ENCODE measurements around the gene SRPRB. TPM values are rescaled to one million over a fixed set of nuclear protein-coding genes. Genes with fewer than 3 reads are reported as not detected.

SRPRB gene
- total RNA-seq, 1 experiment from 2014 or later = 54.8 TPM

- no peak overlapping the region; the same call in 1 of the 2 replicates for H3K14ac ChIP-seq (ENCODE audit: insufficient read depth, low read length)
- Mint-ChIP-seq H3K27ac (peak overlapping the region in 2 of 3 experiments; percentile 57 to 67; a peak in 1 of 7 replicates), H3K4me1 (peaks cover 0 to 7% of the 10 kb centered on the region in 2 experiments; a peak in 1 of 4 replicates), H3K36me3 (ENCODE audit: insufficient read depth in 1 of 3, low read depth in 3 of 3) (0 out of 7 replicates have a peak, but pooled peaks cover 0 to 1% (median 0%) of the 10 kb centered on the region in 3 experiments), H3K4me3 (no peak overlapping the region), H3K27me3 (ENCODE audit: low read depth) (no peaks in the 10 kb centered on the region), H3K9me3 (no peaks in the 10 kb centered on the region)
- H4K20me1 ChIP-seq (ENCODE audit: control insufficient read depth, insufficient read depth, insufficient read length) = no peaks in the 10 kb centered on the region
- H2BK20ac ChIP-seq (ENCODE audit: low read depth, low read length, poor library complexity, severe bottlenecking) = no peak overlapping the region
- no peak overlapping the region for H3K56ac ChIP-seq (ENCODE audit: insufficient read length, low read depth, low read length)
- H4K91ac ChIP-seq (ENCODE audit: insufficient read length, low read depth, low read length) = no peak overlapping the region
- H3K27ac ChIP-seq (ENCODE audit: insufficient read length, low read depth, low read length) = no peak overlapping the region
- no peak overlapping the region for H4K8ac ChIP-seq (replicated peaks; ENCODE audit: insufficient read length, low read depth, low read length)
- H3T11ph ChIP-seq (ENCODE audit: low read length) = no peak overlapping the region
- H2BK15ac ChIP-seq (ENCODE audit: low read depth, low read length) = no peak overlapping the region
- H4K5ac ChIP-seq (ENCODE audit: insufficient read length, low read depth, low read length) = no peak overlapping the region
- no peak overlapping the region for H2AK5ac ChIP-seq (ENCODE audit: insufficient read length, low read length)
- WGBS (ENCODE audit: extremely low coverage, insufficient read length, low lambda C conversion rate) = no CpG with 5 or more reads among the region's 13 CpGs
- no peak overlapping the region for H3K9ac ChIP-seq (ENCODE audit: extremely low read depth, insufficient read length, low read length)
- TF ChIP-seq CTCF (conservative IDR thresholded peaks at IDR 0.05) = peak; percentile 55
- H3K4me1 ChIP-seq (ENCODE audit: insufficient read depth, low read length) = no peaks in the 10 kb centered on the region
- H3K79me1 ChIP-seq (ENCODE audit: insufficient read depth, low read depth, low read length, poor library complexity, severe bottlenecking) = no peaks in the 10 kb centered on the region
- no peak overlapping the region for H3K4me2 ChIP-seq (ENCODE audit: insufficient read depth, insufficient read length, low read length)
- no peaks in the 10 kb centered on the region for H3K23me2 ChIP-seq (ENCODE audit: insufficient read length, low read depth, low read length, poor library complexity, severe bottlenecking)
- no peak overlapping the region for H2AFZ ChIP-seq (ENCODE audit: low read length)
- no peak overlapping the region for H2BK12ac ChIP-seq (ENCODE audit: insufficient read length, low read depth, low read length)
- H3K9me3 ChIP-seq (ENCODE audit: control insufficient read depth, low read depth, low read length) = no peaks in the 10 kb centered on the region
- H3K79me2 ChIP-seq (ENCODE audit: insufficient read depth, low read length) = no peaks in the 10 kb centered on the region
- H2BK120ac ChIP-seq (ENCODE audit: low read depth, low read length, poor library complexity, severe bottlenecking) = no peak overlapping the region
- no peak overlapping the region for H3K4ac ChIP-seq (ENCODE audit: low read depth, low read length)
- H3K18ac ChIP-seq (ENCODE audit: insufficient read length, low read depth, low read length) = no peak overlapping the region
- H3K23ac ChIP-seq (ENCODE audit: insufficient read length, low read depth, low read length) = no peak overlapping the region
- no peaks in the 10 kb centered on the region for H3K27me3 ChIP-seq (ENCODE audit: insufficient read depth, low read length)
- H2BK5ac ChIP-seq (ENCODE audit: insufficient read length, low read length) = no peak overlapping the region
- DNase-seq = no peak
Observed at GRCh38 chr3:133831966-133832801, 26.6 kb downstream of the SRPRB start.
